SKM-1 treated with dmso at 0.1 percent for 144 hours (cell line): ENCODE results near the gene LCA5.
"Not testable (repeated sequence)": the region's sequence is repeated elsewhere in the genome, so short reads cannot be mapped to it uniquely, and the experiment has no call there.

Experiments used
- DNase-seq: peaks from one replicate; lab custom pipeline; 2025; ENCODE audit not compliant: unreplicated experiment; lab: John Stamatoyannopoulos, UW

Gene LCA5

DNA sequence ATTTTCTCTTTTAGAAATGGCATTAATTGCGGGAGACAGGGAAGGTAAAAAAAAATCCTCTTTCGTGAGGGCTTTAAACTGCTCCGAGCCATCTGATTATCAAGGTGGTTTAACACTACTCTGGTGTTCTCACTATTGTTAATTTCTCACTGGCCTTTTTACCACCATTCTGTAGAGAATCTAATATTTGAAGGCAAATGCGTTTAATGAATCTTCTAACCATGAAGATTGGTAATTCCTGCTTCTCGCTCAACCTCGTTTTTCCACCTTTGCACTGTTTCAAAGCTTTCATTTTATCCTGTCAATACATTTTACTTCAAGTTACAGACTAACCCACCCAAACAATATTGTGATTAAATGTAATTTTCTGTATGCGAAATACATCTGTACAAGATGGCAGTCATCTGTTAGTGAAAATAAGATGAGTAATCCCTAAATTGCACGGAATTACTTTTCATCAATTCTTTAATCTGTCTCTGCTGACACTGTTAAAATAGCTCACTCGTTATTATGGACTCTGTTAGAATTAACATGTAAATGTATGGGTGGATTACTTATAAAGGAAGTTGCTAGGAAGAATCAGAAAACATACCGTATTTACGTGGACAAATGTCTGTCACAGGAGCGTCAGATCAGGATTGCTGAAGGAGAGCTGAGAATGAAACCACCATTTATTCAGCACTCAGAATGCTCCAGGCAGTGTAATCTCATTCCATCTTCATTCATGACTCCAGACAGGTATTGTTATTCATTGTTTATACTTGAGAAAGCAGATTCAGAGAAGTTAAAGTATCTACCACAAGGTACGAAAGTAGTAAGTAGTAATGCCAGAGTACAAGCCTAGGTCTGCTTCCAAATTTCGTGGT, 1.1 kb upstream of the LCA5 start:
- no peak for DNase-seq

DNA sequence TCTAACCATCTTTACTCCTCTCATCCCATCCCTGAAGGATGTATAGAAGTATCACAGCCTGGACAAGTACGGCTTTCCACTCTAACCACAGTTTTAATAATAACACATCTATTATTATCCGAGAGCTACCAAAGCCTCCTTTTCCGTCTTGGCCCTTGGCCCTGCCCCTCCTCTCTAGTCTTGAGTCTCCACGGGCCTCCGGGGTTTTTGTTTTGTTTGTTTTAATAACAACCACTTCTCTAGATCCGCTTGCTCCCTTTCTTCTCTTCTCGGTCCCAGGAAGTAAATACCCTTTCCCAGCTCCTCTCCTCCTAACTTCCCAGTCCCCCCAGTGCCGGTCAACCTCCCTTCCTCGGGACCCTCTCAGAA, 661 bp downstream of the LCA5 start:
- DNase-seq: no peak

DNA sequence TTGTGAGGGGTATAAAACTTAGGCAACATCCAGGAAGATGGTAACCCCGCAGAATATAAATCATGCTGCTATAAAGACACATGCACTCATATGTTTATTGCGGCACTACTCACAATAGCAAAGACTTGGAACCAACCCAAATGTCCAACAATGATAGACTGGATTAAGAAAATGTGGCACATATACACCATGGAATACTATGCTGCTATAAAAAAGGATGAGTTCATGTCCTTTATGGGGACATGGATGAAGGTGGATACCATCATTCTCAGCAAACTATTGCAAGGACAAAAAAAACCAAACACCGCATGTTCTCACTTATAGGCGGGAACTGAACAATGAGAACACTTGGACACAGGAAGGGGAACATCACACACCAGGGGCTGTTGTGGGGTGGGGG, 7.7 kb downstream of the LCA5 start:
- DNase-seq: not testable (repeated sequence)

DNA sequence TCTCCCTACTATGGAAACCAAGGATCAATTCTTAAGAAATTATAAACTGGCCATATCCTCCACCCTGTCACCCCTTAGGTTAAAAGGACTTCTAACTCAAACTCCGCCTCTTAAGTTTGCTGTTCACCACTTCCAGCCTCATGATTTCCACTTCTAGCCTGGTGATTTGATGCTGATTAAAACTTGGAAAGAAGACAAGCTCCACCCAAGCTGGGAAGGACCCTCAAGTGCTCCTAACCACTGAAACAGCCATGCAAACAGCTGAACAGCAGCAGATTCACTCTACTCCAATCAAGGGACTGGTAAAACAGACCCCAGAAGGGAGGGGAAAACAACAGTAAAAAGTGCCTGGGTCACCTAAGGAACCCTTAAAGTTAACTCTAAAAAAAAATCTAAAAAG, 10.3 kb downstream of the LCA5 start:
- no peak for DNase-seq

DNA sequence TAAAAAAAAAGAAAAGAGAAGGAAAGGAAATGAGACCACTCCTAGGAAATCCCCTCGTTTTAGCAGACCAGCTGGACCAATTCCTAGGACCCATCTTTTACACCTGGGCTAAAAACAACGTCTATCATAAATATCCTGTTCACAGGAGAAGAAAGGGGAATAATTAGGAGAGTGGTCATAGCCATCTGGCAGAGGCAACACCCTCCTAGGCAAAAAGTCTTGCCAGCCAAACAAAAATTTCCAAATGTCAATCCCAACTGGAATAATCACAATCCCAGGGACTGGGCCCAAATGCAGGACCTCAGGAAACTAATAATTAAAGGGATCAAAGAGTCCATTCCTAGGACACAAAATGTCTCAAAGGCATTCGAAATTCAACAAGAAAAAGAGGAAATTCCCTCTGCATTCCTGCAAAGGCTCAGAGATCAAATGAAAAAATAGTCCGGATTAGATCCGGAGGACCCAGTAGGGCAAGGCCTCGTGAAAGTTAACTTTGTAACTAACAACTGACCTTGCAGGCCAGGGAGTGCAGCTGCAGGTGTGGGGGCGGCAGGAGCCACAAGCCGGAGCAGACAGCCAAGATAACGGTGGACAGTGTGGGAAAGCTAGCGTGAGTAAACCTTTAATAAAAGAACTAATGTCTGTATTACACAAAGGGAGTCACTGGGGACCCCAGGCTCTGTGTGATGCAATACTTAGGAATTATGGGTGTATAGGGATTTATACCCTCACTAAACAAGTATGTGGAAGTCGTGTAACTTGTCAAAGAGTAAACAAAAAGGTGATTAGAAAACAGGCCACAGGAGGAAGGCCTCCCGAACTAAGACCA, 11.7 kb downstream of the LCA5 start:
- no peak for DNase-seq

DNA sequence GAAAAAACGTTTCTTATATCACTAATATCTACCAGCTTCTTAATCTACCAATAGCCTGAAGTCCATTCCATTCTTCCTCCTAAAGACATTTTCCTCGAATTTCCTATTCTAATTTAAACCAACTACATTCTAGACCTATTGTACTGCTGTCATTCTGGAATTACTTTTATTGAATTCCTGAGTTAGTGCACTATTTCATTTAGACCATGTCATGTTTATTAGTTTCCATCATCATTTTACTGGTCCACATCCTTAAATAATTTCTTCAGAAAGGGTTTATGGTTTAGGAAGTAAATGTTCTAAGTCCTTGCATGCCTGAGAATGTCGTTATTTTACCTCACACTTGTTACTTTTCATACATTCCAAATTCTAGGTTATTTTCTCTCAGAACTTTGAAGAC, 13.2 kb downstream of the LCA5 start:
- DNase-seq: no peak

DNA sequence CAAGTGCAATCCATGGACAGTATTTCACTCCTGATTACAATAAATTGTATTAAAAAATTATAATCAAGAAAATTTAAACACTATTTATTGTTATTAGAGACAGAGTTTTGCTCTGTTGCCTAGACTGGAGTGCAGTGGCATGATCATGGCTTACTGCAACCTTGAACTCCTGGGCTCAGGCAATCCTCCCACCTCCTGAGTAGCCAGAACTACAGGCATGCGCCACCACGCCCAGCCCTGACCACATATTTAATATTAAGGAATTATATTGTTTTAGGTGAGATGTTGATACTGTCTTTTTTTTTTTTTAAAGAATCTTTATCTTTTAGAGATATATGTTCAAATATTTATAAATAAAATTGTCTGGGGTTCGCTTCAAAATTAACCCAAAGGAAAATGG, 14.6 kb downstream of the LCA5 start:
- DNase-seq: no peak

DNA sequence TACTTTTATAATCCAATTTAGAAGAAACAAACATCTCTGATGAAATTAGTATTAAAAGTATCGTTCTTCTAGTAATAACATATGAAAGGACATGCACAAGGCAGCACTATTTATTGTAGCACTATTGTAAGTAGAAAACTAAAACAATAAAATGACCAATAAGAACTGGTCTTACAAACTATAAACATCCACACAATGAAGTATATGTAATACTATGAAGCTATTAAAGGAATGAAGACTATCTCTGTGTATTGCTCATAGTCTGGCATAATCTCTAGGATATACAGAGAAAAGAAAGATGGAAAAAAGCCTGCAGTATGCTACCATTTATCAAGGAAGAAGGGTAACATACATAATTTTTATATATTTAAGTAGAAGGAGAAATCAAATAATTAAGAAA, 16.7 kb downstream of the LCA5 start:
- DNase-seq: no peak

DNA sequence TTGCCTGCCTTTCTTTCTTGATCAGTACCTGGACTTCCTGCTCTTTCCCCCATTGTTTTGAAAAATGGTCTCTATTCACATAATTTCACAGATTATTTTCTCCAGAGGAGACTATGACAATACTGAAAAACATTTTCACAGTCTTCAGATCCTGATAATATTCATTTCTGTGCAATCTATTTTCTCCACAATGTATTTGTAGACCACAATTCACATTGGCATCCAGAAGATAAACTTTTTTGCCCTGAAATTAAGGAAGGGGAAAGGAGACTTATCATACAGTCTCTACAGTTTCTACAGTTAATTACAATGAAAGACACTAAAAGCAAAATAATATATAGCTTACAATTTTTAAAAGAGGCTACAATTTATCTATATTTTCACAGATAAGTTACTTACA, 18.4 kb downstream of the LCA5 start:
- DNase-seq: no peak

DNA sequence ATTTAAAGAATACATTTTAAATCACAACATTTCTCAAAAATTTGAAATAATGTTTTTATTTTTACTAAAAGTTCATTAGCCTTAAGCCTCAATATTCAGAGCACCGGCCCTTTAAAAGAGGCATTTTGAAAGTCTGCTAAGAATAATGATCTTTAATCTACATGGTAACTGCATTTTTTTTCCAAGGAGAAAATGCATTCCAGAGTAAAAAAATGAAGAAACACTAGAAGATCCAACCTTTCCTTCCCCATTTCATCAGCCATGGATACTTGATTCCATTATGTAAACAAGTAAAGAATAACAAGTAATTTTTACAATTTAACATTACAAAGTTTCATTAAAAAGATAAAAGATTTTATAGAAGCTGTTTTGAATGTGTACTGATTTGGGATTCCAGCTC, 21.8 kb downstream of the LCA5 start:
- DNase-seq: no peak

DNA sequence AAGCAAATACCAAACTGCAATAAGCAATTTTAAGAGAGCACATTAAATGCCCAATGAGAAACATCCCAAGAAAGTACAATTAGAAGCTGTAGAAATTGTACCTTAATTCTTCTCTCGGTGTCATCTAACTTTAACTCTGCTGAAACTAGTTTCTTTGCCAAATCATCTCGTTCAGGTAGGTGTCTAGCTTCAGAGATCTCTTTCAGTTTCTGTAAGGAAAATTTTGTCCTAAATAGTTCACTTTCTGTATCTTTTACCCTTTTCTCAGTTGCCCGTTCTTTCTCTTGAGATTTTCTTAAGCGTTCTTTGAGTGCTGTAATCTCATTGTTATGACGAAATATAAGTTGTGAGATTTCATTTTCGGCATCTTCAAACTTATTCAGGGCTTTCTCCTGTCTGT, 24.1 kb downstream of the LCA5 start:
- DNase-seq: no peak

DNA sequence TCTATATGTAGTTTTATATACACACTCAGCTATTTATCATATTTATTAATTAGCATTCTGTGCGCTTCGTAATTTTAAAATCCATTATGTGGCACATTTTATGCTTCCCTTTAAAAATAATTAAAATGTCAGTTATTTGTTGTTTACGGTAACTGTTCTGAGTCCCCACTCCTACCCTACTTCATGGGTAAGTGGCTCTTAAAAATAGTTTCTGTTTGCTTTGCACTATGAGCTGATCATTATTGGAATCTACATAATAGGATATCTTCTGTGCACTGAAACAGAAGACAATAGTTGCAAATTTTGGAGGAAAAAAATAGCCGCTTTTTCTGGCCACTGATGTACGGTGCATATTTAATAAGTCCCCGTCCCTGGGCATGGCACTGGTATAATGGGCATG, 25.2 kb downstream of the LCA5 start:
- DNase-seq: no peak

DNA sequence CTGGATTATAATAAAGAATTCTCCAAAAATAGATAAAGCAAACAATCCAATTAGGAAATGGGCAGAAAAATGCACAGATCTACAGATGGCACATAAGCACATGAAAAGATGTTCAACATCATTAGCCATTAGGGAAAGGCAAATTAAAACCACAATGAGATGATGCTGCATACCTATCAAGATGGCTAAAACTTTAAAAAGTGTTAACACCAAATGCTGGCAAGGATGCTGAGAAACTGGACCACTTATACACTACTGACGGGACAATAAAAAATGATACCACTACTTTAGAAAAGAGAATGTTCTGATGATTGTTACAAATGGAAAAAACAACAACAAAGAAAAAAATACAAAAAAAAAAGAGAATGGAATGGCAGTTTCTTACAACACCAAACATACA, 26.5 kb downstream of the LCA5 start:
- no peak for DNase-seq

DNA sequence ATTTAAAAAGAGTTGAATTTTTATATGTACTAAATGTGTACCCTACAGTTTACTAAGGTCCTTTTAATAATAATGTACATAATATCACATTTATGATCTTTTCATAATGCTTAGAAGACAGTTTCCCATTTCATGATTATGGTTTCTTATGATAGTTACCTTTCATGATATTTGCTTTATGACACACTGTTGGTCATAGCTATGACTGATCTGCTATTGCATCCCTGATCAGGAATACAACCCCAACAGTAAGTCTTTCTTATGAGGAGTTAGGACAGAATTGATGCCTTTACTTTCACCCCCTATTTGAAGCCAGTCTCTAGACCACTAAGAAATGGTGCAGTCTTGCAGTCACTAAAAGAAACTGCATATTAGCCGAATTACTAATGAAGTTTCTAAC, 31.0 kb downstream of the LCA5 start:
- DNase-seq: no peak

DNA sequence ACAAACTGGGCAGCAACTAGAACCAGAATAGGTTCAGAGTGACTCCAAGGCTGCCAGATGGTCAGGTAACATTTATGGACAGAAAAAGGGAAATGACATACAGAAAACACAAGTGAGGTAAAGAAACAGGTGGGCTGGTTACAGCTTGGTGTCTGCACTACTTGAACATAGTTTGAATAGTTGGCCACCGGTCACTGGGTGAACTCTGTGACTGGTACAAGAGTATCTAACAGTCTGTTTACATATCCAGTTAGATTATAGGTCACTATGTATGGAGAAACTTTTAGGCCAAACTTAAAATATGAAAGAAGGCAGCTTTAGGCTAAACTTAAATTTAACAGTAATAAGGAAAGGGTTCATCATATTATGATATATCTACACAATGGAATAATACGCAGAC, 32.9 kb downstream of the LCA5 start:
- no peak for DNase-seq

DNA sequence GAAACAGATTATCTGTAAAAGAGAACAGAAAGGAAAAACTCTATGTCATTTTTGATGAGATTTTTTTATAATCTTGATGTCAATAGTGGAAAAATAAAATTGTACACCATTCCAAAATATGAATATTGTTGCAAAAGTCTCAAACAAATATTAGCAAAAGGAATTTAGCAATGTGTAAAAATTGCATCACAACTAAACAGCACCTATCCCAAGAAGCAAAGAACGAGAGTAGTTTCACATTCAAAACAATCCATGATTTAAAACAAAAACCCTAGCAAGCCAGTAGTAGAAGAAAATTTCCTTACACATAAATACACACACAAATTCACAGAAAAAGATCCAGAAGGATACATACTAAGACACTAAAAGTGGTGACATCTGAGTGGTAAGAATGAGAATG, 38.4 kb downstream of the LCA5 start:
- DNase-seq: no peak

DNA sequence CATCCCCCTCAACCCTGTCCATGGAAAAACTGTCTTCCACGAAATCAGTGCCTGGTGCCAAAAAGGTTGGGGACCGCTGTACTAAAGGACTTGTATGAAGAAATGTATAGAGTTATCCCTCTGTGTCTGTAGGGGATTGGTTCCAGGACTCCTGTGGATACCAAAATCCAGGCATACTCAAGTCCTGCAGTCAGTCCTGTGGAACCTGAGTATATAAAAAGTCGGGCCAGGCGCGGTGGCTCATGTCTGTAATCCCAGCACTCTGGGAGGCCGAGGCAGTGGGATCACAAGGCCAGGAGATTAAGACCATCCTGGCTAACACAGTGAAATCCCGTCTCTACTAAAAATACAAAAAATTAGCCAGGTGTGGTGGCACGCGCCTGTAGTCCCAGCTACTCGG, 42.0 kb downstream of the LCA5 start:
- no peak for DNase-seq

DNA sequence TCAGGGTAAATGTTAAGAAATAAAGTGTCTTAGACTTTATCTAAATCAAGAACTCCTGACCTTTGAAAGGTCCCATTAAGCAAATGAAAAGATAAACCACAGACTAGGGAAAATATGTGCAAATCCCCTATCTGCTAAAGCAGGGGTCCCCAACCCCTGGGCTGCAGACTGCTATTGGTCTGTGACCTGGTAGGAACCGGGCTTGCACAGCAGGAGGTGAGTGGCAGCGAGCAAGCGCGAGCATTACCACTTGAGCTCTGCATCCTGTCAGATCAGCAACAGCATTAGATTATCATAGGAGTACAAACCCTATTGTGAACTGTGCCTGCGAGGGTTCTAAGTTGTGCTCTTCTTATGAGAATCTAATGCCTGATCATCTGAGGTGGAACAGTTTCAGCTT, 42.4 kb downstream of the LCA5 start:
- DNase-seq: no peak

DNA sequence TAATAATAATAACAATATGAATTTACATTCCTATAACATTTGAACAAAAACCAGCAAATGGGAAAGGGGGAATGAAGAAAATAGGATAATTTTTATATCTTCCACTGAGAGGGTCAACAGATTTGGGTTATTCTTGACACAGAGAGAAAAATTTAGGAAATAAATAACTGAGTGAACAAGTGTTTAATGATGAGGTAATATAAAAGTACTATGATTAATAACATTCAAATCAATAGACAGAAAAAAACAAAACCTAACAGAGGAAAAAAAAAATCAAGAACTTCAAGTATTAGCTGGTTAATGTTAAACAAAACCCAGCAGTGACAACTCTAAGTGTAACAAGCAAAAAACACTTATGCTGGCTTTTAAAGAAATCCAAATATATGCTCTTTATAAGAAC, 66.5 kb downstream of the LCA5 start:
- no peak for DNase-seq

DNA sequence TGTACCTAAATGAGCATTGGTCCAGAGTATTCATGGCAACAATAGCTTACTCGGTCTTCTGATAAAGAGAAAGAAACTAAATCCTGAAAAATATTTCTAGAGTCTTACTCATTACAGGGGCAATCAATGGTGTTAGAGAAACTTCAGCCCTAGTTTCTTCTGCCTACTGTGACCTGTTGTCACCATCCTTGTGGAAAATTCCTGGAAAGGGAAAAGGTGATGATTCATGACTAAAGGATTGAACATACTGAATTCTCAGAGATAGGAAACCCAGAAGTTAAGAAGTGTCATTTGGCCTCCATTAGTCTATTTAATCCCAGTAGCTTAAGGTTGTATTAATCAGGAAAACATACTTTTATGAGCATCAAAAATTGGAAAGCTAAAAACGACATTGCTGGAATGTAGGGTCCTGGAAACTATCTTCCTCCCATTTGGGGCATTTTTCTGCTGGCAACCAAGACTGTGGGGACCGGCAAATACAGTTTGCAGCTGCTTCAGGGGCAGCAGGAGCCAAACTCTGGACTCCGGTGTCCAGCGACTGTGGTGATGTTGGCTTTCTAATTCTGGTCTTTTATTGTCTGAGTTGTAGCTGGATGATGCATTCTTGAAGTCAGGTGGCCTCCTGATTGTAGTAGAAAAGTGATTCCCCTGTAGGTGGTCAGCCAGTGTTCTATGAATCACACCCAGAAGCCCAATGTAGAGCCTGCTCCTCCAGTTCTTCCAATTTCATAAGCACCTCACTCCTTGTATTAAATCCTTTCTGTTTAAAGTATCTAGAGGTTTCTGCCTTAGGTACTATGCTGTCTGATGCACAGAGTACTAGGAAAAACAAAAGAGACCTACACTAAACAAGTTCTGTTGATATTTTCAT, 67.6 kb downstream of the LCA5 start:
- no peak for DNase-seq

DNA sequence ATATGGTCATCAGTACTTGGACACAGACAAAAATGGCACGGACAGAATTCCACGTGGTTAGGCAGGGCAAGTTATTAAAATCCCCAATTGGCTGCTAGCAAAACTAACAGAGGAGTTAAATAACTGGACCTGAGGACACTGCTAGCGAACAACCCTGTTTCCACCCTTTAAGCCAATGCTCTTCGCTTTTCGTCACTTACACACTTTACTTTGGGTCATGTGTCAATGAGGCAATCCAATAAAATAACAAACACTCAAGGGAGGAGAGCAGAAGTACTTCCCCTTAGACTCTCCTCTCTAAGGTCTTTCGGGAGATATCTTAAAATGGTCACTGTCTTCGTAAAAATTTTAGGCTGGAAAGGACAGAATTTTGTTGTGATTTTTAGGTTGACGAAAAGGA, 68.6 kb downstream of the LCA5 start:
- no peak for DNase-seq

DNA sequence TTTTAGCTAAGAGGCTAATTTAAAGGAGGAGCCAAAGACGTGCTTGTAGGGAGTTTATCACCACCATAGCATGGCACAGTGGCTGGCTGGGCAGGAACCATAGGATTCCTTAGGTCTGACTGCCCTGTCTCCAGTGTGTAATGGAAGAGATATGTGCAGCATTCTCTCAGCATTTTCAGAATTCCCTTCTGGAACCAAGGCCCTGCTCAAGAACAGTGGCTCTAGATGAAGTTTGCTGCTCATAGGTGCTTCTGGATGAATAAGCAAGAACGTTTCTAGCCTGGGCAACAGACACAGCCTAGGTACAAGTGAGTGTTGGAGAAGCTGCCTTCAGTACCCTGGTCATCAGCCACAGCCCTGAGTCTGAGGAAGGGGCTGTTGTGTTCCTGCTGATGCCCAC, 69.1 kb downstream of the LCA5 start:
- DNase-seq: no peak
